K562 (cell line): ENCODE measurements around the gene NCAM2. TPM values are rescaled to one million over a fixed set of nuclear protein-coding genes. Genes with fewer than 3 reads are reported as not detected.

Experiments used
- ARID2 ChIP-seq: fragments of 450-650 bp; IDR thresholded peaks from 2 replicates; pipeline ENCODE4 v1.6.1; 2017; ENCODE audit warnings: antibody characterized with exemption, mild to moderate bottlenecking
- BCLAF1 ChIP-seq, 2 experiments: fragments of 450-650 bp in 1 of 2; IDR thresholded peaks; 2 replicates each; pipeline ENCODE4 v1.6.1; 2011 to 2017; ENCODE audit warnings: low read depth in 2 of 2, antibody characterized with exemption in 1 of 2, borderline replicate concordance in 1 of 2, low read length in 1 of 2, mild to moderate bottlenecking in 1 of 2, mixed read lengths in 1 of 2; ENCODE audit not compliant: control insufficient read depth in 1 of 2
- BRD4 ChIP-seq: fragments of 200-600 bp; sonication (generic); IDR thresholded peaks from 2 replicates; pipeline ENCODE4 v1.6.1; 2017; ENCODE audit warnings: inconsistent platforms
- CBFA2T3 ChIP-seq: fragments of 450-650 bp; IDR thresholded peaks from 2 replicates; pipeline ENCODE4 v1.6.1; 2017
- E2F4 ChIP-seq: sonication (generic); formaldehyde crosslinking; IDR thresholded peaks from 2 replicates; pipeline ENCODE4 v1.8.0; 2022; ENCODE audit warnings: mild to moderate bottlenecking, low read depth, missing genetic modification reagents
- EP300 ChIP-seq: IDR thresholded peaks from 2 replicates; pipeline ENCODE4 v1.6.1; 2012; ENCODE audit warnings: low read length, improper control_type of control experiment
- ETV1 ChIP-seq: fragments of 450-650 bp; conservative IDR thresholded peaks from 2 replicates; pipeline ENCODE4 v1.6.1; 2016; ENCODE audit warnings: missing genetic modification characterization, control low read depth, low read depth, missing compliant biosample characterization
- FUS ChIP-seq: fragments of 200-400 bp; formaldehyde crosslinking; optimal IDR thresholded peaks from 2 replicates; pipeline ENCODE3; 2017; ENCODE audit warnings: low read depth, low read length
- HDAC2 ChIP-seq: fragments of 450-650 bp; IDR thresholded peaks from 2 replicates; pipeline ENCODE4 v1.6.1; 2016; ENCODE audit warnings: mild to moderate bottlenecking
- HNRNPH1 ChIP-seq: fragments of 200-400 bp; formaldehyde crosslinking; optimal IDR thresholded peaks from 2 replicates; pipeline ENCODE3; 2017; ENCODE audit warnings: low read depth, mild to moderate bottlenecking, low read length, moderate library complexity
- KLF6 ChIP-seq: fragments of 250-450 bp; sonication (Bioruptor Pico); IDR thresholded peaks from 2 replicates; pipeline ENCODE4 v1.4.0; 2020; ENCODE audit warnings: mild to moderate bottlenecking, moderate library complexity, borderline replicate concordance
- TAF7 ChIP-seq: fragments of 450-650 bp; IDR thresholded peaks from 2 replicates; pipeline ENCODE4 v1.6.1; 2016; ENCODE audit warnings: missing genetic modification characterization, missing compliant biosample characterization
- ZEB2 ChIP-seq: fragments of 450-650 bp; IDR thresholded peaks from 2 replicates; pipeline ENCODE4 v1.6.1; 2016
- ZNF407 ChIP-seq: fragments of 450-650 bp; IDR thresholded peaks from 2 replicates; pipeline ENCODE4 v1.6.1; 2016; ENCODE audit warnings: low read depth
- polyA plus RNA-seq, 8 experiments: library from polyadenylated mRNA; depleted of rRNA in 4 of 8; stranded (reverse) in 5 of 8; unstranded in 3 of 8; fragments of >200 nt; fragmentation: Nextera tagmentation in 2 of 8; fragmentation: Illumina TruSeq in 1 of 8; extraction: Ambion mirVana in 2 of 8; extraction: Trizol in 1 of 8; gene quantifications; 2 replicates each; pipeline versions ENCODE4 v1.2.1 to v1.2.3, GENCODE V29; 2011 to 2014; ENCODE audit warnings: inconsistent platforms in 1 of 8, missing spikeins in 1 of 8
- total RNA-seq, 7 experiments: library from RNA; depleted of rRNA in 6 of 7; stranded (reverse); fragments of >200 nt in 6 of 7; fragmentation: Illumina TruSeq in 2 of 7; extraction: Trizol in 2 of 7; gene quantifications; 2 replicates each; pipeline versions ENCODE4 v1.2.1 to v1.2.3, GENCODE V29; 2011 to 2021; ENCODE audit warnings: low replicate concordance in 1 of 7

The NCAM2 gene
- total and polyA plus RNA-seq, 9 of the 15 experiments (the other 6 are each of a cell fraction or from before 2014, with no cell fraction given), result 14.0 to 58.2 (median 27.8) TPM

DNA sequence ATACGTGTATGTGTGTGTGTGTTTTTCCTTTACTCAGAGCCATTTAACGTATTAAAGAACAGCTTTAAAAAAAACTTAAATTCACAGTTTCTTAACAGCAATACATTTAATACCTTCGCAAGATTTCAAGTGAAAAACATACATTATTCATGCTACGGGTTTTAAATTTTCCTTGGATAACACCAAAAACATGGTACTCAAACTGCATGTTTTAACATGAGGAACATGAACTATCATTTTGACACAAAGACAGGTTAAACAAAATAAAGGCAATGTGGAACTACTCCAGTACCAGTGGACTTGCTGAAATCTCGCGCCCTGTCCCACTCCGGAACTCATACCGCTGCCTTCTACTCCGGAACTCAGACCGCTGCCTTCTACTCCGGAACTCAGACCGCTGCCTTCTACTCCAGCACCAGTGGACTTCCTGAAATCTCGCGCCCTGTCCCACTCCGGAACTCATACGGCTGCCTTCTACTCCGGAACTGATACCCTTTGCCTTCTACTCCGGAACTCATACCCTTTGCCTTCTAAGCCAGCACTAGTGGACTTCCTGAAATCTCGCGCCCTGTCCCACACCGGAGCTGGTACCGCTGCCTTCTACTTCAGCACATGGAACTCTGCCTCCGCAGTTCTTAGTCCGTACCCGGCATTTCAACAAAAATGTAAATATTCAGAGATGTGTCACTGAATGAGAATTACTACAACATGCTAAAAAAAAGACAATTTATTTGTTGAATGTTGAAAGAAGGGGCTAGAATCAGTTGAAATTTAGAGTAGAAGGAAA lies 148.6 kb downstream of the NCAM2 start (continued):
- TF ChIP-seq BCLAF1 (IDR thresholded peaks at IDR 0.05; ENCODE audit: borderline replicate concordance in 1 of 2, control insufficient read depth in 1 of 2, low read depth in 2 of 2, low read length in 1 of 2), result 0 out of 4 replicates have a peak, but pooled peaks of 1 of the 2 experiments have one; percentile 34
- no peak for TF ChIP-seq KLF6 (CRISPR knock-in tag)
- TF ChIP-seq HDAC2, result peak; percentile 52; the same call in 1 of the 2 replicates
- peak; percentile 62; the same call in 1 of the 2 replicates for TF ChIP-seq TAF7
- TF ChIP-seq CBFA2T3, result no peak
- TF ChIP-seq E2F4, result no peak
- peak; percentile 73; the same call in 1 of the 2 replicates for TF ChIP-seq BRD4
- 0 out of 2 replicates have a peak, but pooled peaks have one; percentile 49 for TF ChIP-seq ZNF407
- no peak for TF ChIP-seq ARID2
- TF ChIP-seq HNRNPH1, result no peak
- TF ChIP-seq ZEB2, result peak; percentile 62; the same call in 1 of the 2 replicates
- TF ChIP-seq FUS, result no peak
- TF ChIP-seq ETV1 (tag), result peak; percentile 99
- TF ChIP-seq EP300, result 0 out of 2 replicates have a peak, but pooled peaks have one; percentile 26
